CD4-positive, CD25-positive, alpha-beta regulatory T cell (primary cell): Measurements from ENCODE around the gene IER3IP1. TPM values are rescaled to one million over a fixed set of nuclear protein-coding genes. Genes with fewer than 3 reads are reported as not detected.
"Not testable (repeated sequence)": the region's sequence is repeated elsewhere in the genome, so short reads cannot be mapped to it uniquely, and the experiment has no call there.

Source experiments
- ATAC-seq, 2 donors: fragments of 150-1000 bp; cut with Tn5 transposase; one replicate each; pipeline ENCODE4 v1.10.0; 2021; ENCODE audit warnings: low read depth in 2 of 2, moderate number of reproducible peaks in 2 of 2, moderate library complexity in 1 of 2
- DNase-seq, 3 donors: peaks; one replicate each; pipeline versions ENCODE4 v3.0.0 to v3.0.0-alpha.2; 2012 to 2022; ENCODE audit warnings: mixed read lengths in 1 of 3
- H3K27ac ChIP-seq: one replicate; pipeline ENCODE4 v1.7.0; 2013; ENCODE audit warnings: mild to moderate bottlenecking, low read length; ENCODE audit not compliant: insufficient read depth, poor library complexity, severe bottlenecking
- H3K27me3 ChIP-seq: one replicate; pipeline ENCODE4 v1.7.0; 2013; ENCODE audit warnings: low read length; ENCODE audit not compliant: control insufficient read depth, insufficient read depth
- H3K36me3 ChIP-seq: one replicate; pipeline ENCODE4 v1.7.0; 2013; ENCODE audit warnings: mild to moderate bottlenecking, low read length, moderate library complexity; ENCODE audit not compliant: control insufficient read depth, insufficient read depth
- H3K4me1 ChIP-seq: 2 replicates; pipeline ENCODE4 v1.7.0; 2013; ENCODE audit warnings: mild to moderate bottlenecking, low read length; ENCODE audit not compliant: insufficient read depth, control insufficient read depth, poor library complexity, severe bottlenecking
- H3K4me3 ChIP-seq: one replicate; pipeline ENCODE4 v1.7.0; 2013; ENCODE audit warnings: low read depth, mild to moderate bottlenecking, low read length, moderate library complexity
- H3K9me3 ChIP-seq, 2 experiments: 1 replicate in 1 of 2; 2 replicates in 1 of 2; pipeline ENCODE4 v1.7.0; 2013; ENCODE audit warnings: low read length in 2 of 2, mild to moderate bottlenecking in 1 of 2, moderate library complexity in 1 of 2; ENCODE audit not compliant: control insufficient read depth in 2 of 2
- H3K27ac Mint-ChIP-seq, 3 donors: one replicate each; pipeline ENCODE4 v1.8.0; 2020 to 2022; ENCODE audit warnings: mild to moderate bottlenecking in 3 of 3, mixed read lengths in 3 of 3, moderate library complexity in 2 of 3
- H3K27me3 Mint-ChIP-seq: one replicate; pipeline ENCODE4 v1.8.0; 2022; ENCODE audit warnings: mild to moderate bottlenecking, mixed read lengths
- H3K36me3 Mint-ChIP-seq: one replicate; pipeline ENCODE4 v1.8.0; 2020; ENCODE audit warnings: mixed read lengths
- H3K4me1 Mint-ChIP-seq, 4 donors: one replicate each; pipeline ENCODE4 v1.8.0; 2020 to 2022; ENCODE audit warnings: mixed read lengths in 4 of 4, mild to moderate bottlenecking in 1 of 4
- H3K4me3 Mint-ChIP-seq, 4 donors: one replicate each; pipeline ENCODE4 v1.8.0; 2020 to 2022; ENCODE audit warnings: mild to moderate bottlenecking in 4 of 4, mixed read lengths in 4 of 4, moderate library complexity in 3 of 4
- H3K9me3 Mint-ChIP-seq, 7 donors: one replicate each; pipeline ENCODE4 v1.8.0; 2020 to 2022; ENCODE audit warnings: mixed read lengths in 7 of 7, mild to moderate bottlenecking in 3 of 7, moderate library complexity in 2 of 7
- polyA plus RNA-seq, 4 donors: library from polyadenylated mRNA; unstranded; fragments of 300-500 nt; fragmentation: Illumina TruSeq; gene quantifications; one replicate each; pipeline ENCODE4 v1.2.3, GENCODE V29; 2021
- total RNA-seq: library from RNA; stranded (reverse); gene quantifications from one replicate; pipeline ENCODE4 v1.2.3, GENCODE V29; 2022

IER3IP1 gene
- total RNA-seq (5.3 TPM), polyA plus RNA-seq (10 to 100 TPM; 16.6 to 18.9 (median 17.7) TPM)

DNA sequence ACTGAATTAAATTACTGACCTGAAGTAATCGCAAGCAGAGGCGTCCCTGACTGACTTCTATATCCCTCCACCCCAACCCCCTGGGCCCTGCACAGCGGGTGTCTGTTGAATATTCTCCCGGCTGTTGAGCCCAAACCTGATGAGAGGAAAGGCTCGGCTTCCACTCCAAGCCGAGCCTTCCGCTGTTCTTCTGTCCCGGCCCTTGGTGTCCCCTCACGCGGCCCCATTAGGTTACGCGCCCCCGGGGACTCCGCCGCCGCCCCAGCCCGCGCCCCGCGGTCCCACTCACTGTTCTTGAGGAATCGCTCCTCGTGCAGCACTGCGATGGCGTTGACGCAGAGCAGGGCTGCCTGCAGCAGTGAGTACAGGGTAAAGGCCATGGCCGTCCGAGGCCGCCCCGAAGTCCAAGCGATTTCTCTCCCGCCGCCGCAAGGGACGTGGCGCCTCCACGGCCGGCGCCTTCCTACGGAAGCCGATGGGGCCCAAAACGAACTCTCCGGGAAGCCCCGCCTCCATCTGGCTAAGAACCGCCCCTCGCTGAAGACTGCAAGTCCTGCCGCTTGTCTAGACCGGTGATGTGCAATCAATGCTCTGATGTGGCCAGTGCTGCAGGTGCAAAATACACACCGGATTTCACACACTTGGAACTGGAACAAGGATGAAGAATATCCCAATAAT is at the start of gene IER3IP1:
Gene IER3IP1, minus strand, starts transcription at position 467 of the 678 bp plus-strand sequence. Its CDS starts 87 bp downstream, at position 380.
- no peaks in the 10 kb centered on the region for H3K9me3 Mint-ChIP-seq
- peak within 1 kb of the TSS in 2 of 3 donors; percentile 50 to 77 for H3K27ac Mint-ChIP-seq
- Histone ChIP-seq H3K36me3 (no peaks in the 10 kb centered on the region), H3K27ac (peak within 1 kb of the TSS; percentile 15), H3K4me3 (peak within 1 kb of the TSS; percentile 86), H3K27me3 (peaks cover 1% of the 10 kb centered on the region), H3K4me1 (peaks cover 17% of the 10 kb centered on the region), H3K9me3 (no peaks in the 10 kb centered on the region)
- DNase-seq (peak; percentile 74 to 93 (median 86)), ATAC-seq (peak; percentile 91 to 94)
- H3K4me1 Mint-ChIP-seq: peaks cover 0 to 7% (median 1%) of the 10 kb centered on the region in 4 donors
- peaks cover 29% of the 10 kb centered on the region for H3K27me3 Mint-ChIP-seq
- no peaks in the 10 kb centered on the region for H3K36me3 Mint-ChIP-seq
- H3K4me3 Mint-ChIP-seq: peak within 1 kb of the TSS; percentile 55 to 84 (median 70)

DNA sequence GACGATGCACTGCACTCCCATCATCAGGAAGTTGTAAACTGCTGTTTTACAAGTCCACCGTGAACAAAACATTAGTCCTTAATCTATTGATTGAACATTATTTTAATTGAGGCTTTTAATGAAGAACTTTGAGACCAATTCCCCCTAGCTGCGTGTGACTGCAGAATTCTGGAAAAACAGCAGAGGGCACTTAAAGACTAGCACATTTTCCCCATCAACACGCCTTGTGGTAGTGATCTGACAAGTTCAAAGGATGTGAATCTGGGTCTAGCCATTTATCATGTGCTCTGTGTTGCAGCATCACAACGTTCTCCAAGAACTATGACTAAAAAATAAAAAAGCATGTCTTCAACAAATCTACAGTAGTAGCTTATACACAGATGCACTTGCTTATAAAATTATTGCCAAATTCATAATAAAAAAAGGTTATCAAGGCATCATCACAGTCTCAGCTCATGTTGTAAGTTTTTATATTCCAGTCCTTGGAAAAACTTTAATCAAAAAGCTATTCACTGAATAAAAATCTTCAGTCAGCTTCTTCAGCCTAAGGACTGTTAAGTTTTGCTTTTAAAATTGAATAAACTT is 39.5 kb upstream of the IER3IP1 start:
- no peak overlapping the region for H3K27ac Mint-ChIP-seq
- Histone ChIP-seq H3K27me3 (peaks cover 26% of the 10 kb centered on the region), H3K4me1 (no peaks in the 10 kb centered on the region), H3K4me3 (no peak overlapping the region), H3K27ac (no peak overlapping the region), H3K36me3 (no peaks in the 10 kb centered on the region), H3K9me3 (no peaks in the 10 kb centered on the region)
- no peaks in the 10 kb centered on the region for H3K9me3 Mint-ChIP-seq
- H3K4me3 Mint-ChIP-seq: no peak overlapping the region
- peak in 1 of 2 donors; percentile 22 for ATAC-seq
- peak in 2 of 3 donors; percentile 6 to 40 for DNase-seq
- H3K36me3 Mint-ChIP-seq: no peaks in the 10 kb centered on the region
- H3K27me3 Mint-ChIP-seq: peaks cover 52% of the 10 kb centered on the region
- H3K4me1 Mint-ChIP-seq: no peaks in the 10 kb centered on the region

DNA sequence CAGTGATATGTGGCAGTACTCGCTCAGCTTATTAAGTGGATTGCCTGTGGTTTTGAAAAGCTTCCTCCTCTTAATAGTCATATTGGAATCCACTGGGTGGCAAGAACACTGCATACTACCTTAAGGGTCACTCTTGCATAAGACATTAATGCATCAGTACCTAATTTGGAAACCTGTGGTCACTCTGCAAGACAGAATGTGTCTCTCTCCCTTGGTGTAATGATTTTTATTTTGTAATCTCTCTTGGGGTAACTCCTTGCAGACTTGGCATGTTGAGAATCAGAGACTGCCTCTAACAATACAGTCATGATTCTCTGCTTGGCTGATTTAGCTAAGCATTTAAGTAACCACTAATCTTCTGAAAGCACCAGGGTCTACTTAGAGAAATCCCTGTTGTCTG is 33.0 kb upstream of the IER3IP1 start:
- H3K36me3 ChIP-seq: no peaks in the 10 kb centered on the region
- DNase-seq (no peak), ATAC-seq (no peak)
- Mint-ChIP-seq H3K27me3 (peaks cover 31% of the 10 kb centered on the region), H3K27ac (no peak overlapping the region), H3K36me3 (no peaks in the 10 kb centered on the region), H3K4me1 (no peaks in the 10 kb centered on the region), H3K9me3 (no peaks in the 10 kb centered on the region), H3K4me3 (no peak overlapping the region)
- no peak overlapping the region for H3K4me3 ChIP-seq
- H3K27ac ChIP-seq: no peak overlapping the region
- H3K9me3 ChIP-seq: no peaks in the 10 kb centered on the region
- no peaks in the 10 kb centered on the region for H3K4me1 ChIP-seq
- peaks cover 22% of the 10 kb centered on the region for H3K27me3 ChIP-seq

DNA sequence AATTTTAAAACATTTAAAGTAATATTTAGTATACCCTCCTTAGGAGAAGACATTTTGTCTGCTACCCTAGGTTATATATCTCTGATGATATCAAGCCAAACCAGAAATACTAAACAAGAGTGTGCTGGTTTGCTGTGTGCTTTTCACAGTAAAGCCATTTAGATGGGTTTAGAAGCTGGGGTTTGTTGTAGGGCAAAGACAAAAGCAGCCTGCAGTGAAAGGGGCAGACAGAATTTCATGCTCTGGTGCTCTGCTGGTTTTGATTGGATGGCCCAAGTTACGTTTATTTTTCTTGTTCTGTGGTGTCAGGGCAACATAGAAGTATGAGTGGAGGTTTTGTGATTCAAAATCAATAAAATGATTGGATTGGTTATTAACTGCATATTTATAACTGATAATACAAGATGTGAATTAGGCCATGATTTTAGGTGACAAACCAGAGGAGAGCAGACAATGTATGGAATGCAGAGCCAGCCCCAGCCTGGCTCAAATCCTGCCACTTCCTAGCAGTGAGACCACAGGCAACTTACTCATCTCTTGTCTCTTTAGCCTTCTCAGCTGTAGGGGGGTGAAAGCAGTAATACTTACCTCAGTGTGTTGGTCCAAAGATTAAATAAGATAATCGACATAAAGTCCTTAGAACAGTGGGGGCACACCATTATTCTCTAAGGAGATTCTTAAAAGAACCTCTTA is 30.9 kb upstream of the IER3IP1 start:
- H3K27ac ChIP-seq: no peak overlapping the region
- H3K9me3 ChIP-seq: no peaks in the 10 kb centered on the region
- H3K27me3 Mint-ChIP-seq: peaks cover 21% of the 10 kb centered on the region
- DNase-seq (no peak), ATAC-seq (no peak)
- no peaks in the 10 kb centered on the region for H3K4me1 ChIP-seq
- no peak overlapping the region for H3K27ac Mint-ChIP-seq
- no peaks in the 10 kb centered on the region for H3K4me1 Mint-ChIP-seq
- no peak overlapping the region for H3K4me3 Mint-ChIP-seq
- no peaks in the 10 kb centered on the region for H3K9me3 Mint-ChIP-seq
- peaks cover 12% of the 10 kb centered on the region for H3K27me3 ChIP-seq
- no peak overlapping the region for H3K4me3 ChIP-seq
- no peaks in the 10 kb centered on the region for H3K36me3 Mint-ChIP-seq
- no peaks in the 10 kb centered on the region for H3K36me3 ChIP-seq

DNA sequence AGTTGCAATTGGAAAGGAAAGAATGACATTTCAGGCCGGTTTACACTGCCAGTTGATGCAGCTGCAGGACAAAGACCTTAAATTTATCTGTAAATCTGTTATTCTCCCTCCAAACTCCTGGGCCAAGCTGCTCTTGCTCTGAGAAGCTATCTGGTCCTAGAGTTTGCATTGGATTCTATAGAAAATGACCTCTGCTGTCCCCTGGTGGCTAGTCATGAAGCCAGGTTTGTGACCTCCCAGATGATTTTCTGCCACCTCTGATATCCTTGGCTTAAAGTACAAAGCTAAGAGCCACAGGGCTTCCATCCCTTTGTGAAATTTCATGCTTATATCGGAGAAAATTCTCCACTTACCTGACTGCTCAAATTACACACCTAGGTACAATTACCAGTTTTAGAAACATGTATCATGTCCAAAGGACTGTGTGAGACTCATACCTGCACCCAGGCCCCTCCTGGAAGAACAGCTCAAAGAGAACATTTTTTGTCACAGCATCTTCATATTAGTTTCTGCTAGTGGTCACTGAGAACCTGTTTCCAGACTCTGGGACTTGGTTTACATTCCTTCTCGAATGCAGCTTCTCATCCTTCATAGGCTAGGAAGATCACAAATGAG is 28.9 kb upstream of the IER3IP1 start:
- Histone ChIP-seq H3K36me3 (no peaks in the 10 kb centered on the region), H3K4me3 (no peak overlapping the region), H3K27ac (no peak overlapping the region), H3K9me3 (no peaks in the 10 kb centered on the region), H3K27me3 (peaks cover 10% of the 10 kb centered on the region), H3K4me1 (no peaks in the 10 kb centered on the region)
- no peaks in the 10 kb centered on the region for H3K4me1 Mint-ChIP-seq
- H3K36me3 Mint-ChIP-seq: no peaks in the 10 kb centered on the region
- no peak overlapping the region for H3K27ac Mint-ChIP-seq
- peaks cover 28% of the 10 kb centered on the region for H3K27me3 Mint-ChIP-seq
- ATAC-seq (no peak), DNase-seq (peak; percentile 8 to 46 (median 45))
- no peaks in the 10 kb centered on the region for H3K9me3 Mint-ChIP-seq
- H3K4me3 Mint-ChIP-seq: no peak overlapping the region

DNA sequence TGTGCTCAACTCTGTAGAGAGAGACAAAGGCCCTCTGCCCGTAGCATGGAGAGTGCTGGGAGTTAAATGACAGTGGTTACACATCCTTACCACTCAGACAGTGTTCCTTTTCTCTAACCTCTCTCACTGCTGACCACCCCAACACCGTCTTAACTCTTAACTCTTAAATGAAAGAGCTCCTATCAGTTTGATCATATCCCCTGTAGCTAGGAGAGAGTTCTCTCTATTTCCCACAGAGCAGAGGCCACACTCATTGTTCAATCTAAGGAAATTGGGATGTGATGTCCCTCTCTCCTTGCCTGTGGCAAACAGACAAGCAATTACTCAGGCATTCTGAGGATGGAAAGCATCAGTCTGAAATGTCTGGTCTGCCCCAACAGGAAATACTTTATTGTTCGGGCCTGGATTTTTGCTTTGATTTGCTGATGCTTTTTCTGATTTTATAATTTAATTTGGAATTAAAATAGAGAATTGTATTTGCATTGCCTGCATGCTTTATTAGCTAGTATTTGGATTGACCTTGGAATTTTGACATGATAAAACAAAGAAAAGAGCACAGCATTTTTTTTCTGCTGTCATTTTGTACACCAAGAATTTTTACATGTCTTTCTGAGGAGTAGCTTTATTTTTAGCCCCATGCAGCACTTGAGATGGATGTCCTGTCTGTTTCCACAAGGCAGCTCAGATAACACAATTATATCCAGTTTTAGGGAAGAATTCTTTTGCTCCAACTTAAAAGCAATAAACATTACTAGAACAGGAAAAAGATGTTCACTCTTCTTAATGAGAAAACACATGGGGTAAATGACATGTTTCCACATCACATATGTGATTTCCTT is 27.7 kb upstream of the IER3IP1 start:
- H3K9me3 ChIP-seq: no peaks in the 10 kb centered on the region
- no peak overlapping the region for H3K4me3 Mint-ChIP-seq
- no peak for ATAC-seq
- no peak for DNase-seq
- H3K27me3 ChIP-seq: peaks cover 9% of the 10 kb centered on the region
- H3K27ac Mint-ChIP-seq: no peak overlapping the region
- no peaks in the 10 kb centered on the region for H3K9me3 Mint-ChIP-seq
- H3K4me3 ChIP-seq: no peak overlapping the region
- no peak overlapping the region for H3K27ac ChIP-seq
- peaks cover 28% of the 10 kb centered on the region for H3K27me3 Mint-ChIP-seq
- H3K36me3 Mint-ChIP-seq: no peaks in the 10 kb centered on the region
- no peaks in the 10 kb centered on the region for H3K36me3 ChIP-seq
- H3K4me1 ChIP-seq: no peaks in the 10 kb centered on the region
- no peaks in the 10 kb centered on the region for H3K4me1 Mint-ChIP-seq

- not testable (repeated sequence) for H3K4me1 ChIP-seq, H3K4me1 Mint-ChIP-seq, H3K4me3 ChIP-seq, H3K36me3 ChIP-seq, H3K9me3 Mint-ChIP-seq, H3K27ac ChIP-seq, ATAC-seq, H3K27me3 ChIP-seq, H3K27ac Mint-ChIP-seq, DNase-seq, H3K36me3 Mint-ChIP-seq, H3K4me3 Mint-ChIP-seq, H3K9me3 ChIP-seq
- peaks cover 25% of the 10 kb centered on the region for H3K27me3 Mint-ChIP-seq
Observed at GRCh38 chr18:47195961-47196360, 19.8 kb upstream of the IER3IP1 start.
